COLO668 (cell line): ENCODE data around the gene NADK.

Experiments
- DNase-seq: peaks from one replicate; lab custom pipeline; 2025; ENCODE audit not compliant: unreplicated experiment; lab: John Stamatoyannopoulos, UW

The NADK gene

GRCh38 chr1:1786836-1787605 is 8.8 kb upstream of the NADK start:
- no peak for DNase-seq

DNA sequence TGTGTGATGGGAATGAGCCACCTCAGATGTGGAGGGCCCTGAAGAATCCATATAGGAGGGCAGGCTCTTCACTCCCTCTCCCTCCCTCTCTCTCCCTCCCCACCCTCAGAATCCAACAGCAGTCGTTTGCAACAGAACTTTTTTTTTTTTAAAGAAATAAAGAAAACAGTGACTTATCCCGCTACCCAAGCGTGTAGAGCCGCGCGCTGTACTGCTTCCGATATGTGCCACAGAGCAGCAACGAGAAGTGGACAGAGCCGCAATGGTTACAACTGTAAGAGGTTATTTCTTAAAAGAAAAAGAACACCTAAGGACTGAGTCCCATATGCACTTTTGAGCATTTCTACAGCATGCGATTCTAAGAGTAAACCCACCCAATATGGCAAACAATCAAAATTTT is 7.4 kb upstream of the NADK start:
- DNase-seq, result no peak

GRCh38 chr1:1784933-1785332 is 6.7 kb upstream of the NADK start:
- DNase-seq, result no peak

DNA sequence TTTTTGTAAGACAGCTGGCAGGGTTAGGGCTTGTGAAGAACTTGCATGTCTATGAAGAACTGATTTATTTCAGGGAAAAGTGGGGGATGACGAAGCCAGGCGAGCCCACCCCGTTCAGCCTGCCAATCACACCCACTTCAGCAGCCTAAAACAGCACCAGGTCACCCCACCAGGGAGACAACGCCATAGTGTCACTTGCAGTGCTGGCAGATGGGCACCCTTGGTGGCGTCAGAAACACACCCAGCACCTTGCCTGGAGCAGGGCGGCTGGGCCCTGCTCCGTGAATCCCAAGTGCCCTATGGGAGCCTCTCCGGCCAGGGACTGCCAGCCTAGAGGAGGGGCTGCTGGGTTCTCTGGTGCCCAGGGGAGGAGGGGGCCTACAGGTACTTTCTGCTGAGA is 5.0 kb upstream of the NADK start:
- peak; percentile 40 for DNase-seq

- peak; percentile 94 for DNase-seq
Measured at GRCh38 chr1:1782399-1783221, 4.3 kb upstream of the NADK start.

DNA sequence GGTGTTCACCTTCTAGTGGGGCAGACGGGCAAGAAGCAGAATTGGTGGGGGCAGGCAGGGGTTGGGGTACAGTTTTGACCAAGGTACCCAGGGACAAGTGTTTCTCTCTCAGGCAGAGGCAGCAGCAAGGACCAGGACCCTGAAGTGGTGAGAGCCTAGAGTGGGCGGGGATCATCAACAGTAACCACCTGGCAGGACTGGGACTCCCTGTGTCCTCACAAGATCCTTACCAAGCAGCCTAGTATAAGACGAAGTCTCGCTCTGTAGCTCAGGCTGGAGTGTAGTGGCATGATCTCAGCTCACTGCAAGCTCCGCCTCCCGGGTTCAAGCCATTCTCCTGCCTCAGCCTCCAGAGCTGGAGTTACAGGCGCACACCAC is 3.2 kb upstream of the NADK start:
- no peak for DNase-seq

GRCh38 chr1:1780598-1781525 is 2.6 kb upstream of the NADK start:
- no peak for DNase-seq

GRCh38 chr1:1779691-1780597 is 1.7 kb upstream of the NADK start:
- DNase-seq, result peak; percentile 90

- peak; percentile 78 for DNase-seq
Measured at GRCh38 chr1:1779320-1779675, 1.0 kb upstream of the NADK start.

DNA sequence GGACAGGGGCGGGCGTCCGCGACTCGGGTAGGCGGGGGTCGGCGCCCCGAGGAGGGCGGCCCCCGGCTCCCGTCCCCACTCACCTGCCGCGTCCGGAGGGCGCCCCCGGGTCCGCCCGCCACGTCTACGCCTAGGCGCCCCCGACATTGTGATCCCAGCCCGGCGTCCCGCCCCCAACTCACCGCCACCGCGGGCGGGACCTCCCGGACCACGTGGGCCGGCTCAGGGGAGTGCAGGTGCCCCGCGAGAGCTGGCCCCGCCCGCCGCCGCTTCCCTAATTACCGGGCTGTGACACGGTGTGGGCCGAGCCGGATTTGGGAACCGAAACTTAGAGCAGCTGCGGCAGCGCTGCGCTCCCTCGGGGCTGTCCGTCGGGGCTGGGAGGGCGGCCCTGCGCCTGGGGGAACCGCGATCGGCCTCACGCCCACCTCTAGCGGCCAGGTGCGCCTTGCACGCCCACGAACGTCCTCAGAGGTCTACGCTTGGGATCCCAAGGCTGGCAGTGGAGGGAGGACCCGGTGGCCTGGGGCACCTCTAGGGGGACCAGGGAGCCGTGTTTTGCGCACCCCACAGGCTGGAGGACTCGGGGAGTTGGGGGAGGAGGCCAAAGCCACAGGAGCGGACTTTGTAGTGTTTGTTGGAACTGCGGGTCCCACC is 521 bp upstream of the NADK start:
- peak; percentile 94 for DNase-seq

- no peak for DNase-seq
Measured at GRCh38 chr1:1777583-1777899, 729 bp downstream of the NADK start.

GRCh38 chr1:1776672-1777582 is 1.3 kb downstream of the NADK start:
- DNase-seq, result no peak

DNA sequence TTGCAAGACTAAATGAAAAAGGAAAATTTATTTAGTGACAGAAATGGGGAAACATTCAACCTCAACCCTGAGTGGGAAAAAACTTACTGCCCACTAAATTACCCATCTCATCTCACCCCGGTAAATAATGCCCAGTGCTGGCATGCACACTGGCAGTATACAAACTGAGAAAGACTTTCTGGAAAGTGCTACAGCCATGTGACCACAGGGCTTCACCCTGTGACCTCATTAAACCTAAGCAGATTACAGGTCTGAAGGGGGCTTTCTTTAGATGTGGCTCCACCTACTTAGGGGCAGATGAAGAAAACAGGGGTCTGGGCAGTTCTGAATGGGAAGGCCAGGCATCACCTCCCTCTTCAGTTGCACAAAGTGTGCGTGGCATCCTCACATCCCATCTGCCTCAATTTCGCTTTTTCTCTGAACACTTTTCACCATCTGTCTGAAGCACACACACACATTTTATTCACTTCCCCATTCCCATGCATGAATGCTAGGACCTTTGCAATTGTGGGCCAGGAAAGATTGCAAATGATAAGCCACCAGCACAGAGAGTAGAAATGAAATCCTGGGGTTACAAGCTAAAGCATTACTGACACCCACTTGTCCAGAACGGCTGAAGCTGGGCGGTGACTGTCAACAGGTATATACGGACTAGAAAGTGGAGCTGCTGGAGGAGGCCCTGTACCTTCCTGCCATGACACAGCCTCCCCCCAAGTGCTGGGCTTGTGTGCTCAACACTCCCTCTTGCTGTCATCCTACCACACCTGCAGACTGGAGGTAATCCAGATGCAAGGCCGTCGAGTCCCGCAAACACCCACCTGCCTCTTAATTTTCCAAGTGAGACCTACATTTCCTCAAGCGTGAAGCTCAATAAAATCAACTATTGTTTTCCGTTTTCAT is 2.7 kb downstream of the NADK start:
- DNase-seq, result peak; percentile 68

- DNase-seq, result no peak
Measured at GRCh38 chr1:1773874-1774273, 4.4 kb downstream of the NADK start.

- no peak for DNase-seq
Measured at GRCh38 chr1:1771096-1771495, 7.2 kb downstream of the NADK start.

DNA sequence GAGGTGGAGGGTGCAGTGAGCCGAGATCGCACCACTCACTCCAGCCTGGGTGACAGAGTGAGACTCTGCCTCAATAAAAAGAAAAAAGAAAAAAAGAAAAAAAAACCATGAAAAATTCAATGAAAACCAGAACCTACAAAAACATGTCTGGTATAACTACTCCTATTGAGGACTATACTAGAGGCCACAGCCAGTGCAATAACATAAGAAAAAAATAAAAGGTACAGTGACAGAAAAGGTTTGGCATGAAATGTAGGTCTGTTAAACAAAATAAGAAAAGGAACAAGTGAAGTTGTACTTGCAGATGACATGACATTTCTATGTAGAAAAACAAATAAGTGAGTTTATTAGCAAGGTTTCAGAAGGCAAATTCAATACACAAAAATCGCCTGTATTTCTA is 8.2 kb downstream of the NADK start:
- no peak for DNase-seq

DNA sequence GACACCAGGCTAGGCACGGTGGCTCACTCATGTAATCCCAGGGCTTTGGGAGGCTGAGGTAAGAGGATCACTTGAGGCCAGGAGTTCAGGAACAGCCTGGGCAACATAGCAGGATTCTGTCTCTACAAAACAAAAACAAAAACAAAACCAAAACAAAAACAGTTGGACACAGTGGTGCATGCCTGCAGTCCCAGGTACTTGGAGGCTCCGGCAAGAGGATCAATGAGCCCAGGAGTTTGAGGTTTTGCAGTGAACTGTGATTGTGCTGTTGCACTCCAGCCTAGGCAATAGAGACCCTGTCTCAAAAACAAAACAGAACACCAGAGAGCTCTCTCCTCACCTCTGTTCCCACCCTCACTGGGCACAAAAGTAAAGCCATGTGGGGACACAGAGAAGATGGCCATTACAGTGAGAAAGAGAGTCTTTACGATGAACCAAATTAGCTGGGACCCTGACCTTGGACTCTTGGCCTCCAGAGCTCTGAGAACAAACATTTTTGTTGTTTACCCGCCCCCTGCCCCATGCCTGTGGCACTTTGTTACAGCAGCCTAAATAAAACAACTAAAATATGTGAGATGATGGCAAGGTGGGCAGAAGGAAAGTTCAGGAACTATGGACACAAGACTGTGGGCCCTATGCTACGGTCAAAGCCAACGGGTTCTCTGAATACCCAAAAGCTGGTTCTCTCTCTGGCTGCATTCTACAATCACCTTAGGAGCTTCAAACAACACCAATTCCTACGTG is 9.8 kb downstream of the NADK start:
- DNase-seq, result no peak
